Measurements from ENCODE around the gene DNAH1.

- TF ChIP-seq EP300 (IDR thresholded peaks at IDR 0.05; ENCODE audit: low read depth in 2 of 2, low read length in 2 of 2) (no peak), EP300 (CRISPR knock-in tag; IDR thresholded peaks at IDR 0.05; ENCODE audit: borderline replicate concordance) (no peak), KLF13 (CRISPR knock-in tag; IDR thresholded peaks at IDR 0.05) (no peak), ZNF224 (CRISPR knock-in tag; IDR thresholded peaks at IDR 0.05) (no peak), KIAA2018 (CRISPR knock-in tag; IDR thresholded peaks at IDR 0.05; ENCODE audit: borderline replicate concordance) (no peak), THAP7 (CRISPR knock-in tag; IDR thresholded peaks at IDR 0.05) (no peak), EEA1 (CRISPR knock-in tag; IDR thresholded peaks at IDR 0.05; ENCODE audit: borderline replicate concordance) (no peak)
Measured at GRCh38 chr3:52323526-52324295, 7.6 kb downstream of the DNAH1 start.
